Coronary artery (tissue), 2 donors: ENCODE data around the gene CLDN34.

ENCODE experiments used
- DNase-seq: peaks from one replicate; pipeline ENCODE4 v3.0.0-alpha.2; 2017; ENCODE audit warnings: low spot score
- H3K27ac ChIP-seq, 2 donors: fragments of 200-600 bp; sonication (generic); one replicate each; pipeline ENCODE4 v1.5.1; 2016 to 2019
- H3K4me3 ChIP-seq: fragments of 200-600 bp; sonication (generic); 2 replicates; pipeline ENCODE4 v1.5.1; 2016; ENCODE audit warnings: mild to moderate bottlenecking, moderate library complexity
- CTCF ChIP-seq: fragments of 200-600 bp; sonication (generic); IDR thresholded peaks from one replicate; pipeline ENCODE4 v1.5.1; 2019; ENCODE audit warnings: antibody characterized with exemption

Gene CLDN34

GRCh38 chrX:10006086-10006485 is 38.9 kb downstream of the CLDN34 start:
- DNase-seq, result no peak
- TF ChIP-seq CTCF, result no peak
- H3K4me3 ChIP-seq, result no peak overlapping the region
- no peak overlapping the region for H3K27ac ChIP-seq

- H3K27ac ChIP-seq, result no peak overlapping the region
- no peak for TF ChIP-seq CTCF
- DNase-seq, result no peak
- H3K4me3 ChIP-seq, result no peak overlapping the region
Measured at GRCh38 chrX:10006770-10007169, 39.6 kb downstream of the CLDN34 start.

DNA sequence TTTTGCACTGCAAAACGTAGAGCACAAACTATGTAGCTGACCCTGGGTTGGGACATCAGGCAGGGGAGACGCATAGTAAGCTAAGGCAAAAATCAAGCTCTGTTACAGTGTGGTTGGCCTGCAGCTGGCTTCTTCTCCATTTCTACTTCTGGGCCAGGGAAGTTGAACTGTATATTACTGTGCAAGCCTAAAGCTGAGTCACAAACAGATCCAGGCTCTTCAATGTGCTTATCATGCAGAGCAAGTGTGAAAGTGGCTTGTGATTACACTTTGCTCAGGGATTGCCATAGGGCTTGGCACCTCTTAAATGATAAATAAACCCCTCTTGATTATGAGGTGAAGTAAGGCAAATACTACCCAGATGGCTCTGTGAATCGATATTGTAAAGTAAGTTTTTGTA is 40.5 kb downstream of the CLDN34 start:
- TF ChIP-seq CTCF, result no peak
- Histone ChIP-seq H3K27ac (no peak overlapping the region), H3K4me3 (no peak overlapping the region)
- no peak for DNase-seq

GRCh38 chrX:10008483-10009056 is 41.4 kb downstream of the CLDN34 start:
- no peak overlapping the region for H3K4me3 ChIP-seq
- H3K27ac ChIP-seq, result no peak overlapping the region
- DNase-seq, result no peak
- no peak for TF ChIP-seq CTCF

DNA sequence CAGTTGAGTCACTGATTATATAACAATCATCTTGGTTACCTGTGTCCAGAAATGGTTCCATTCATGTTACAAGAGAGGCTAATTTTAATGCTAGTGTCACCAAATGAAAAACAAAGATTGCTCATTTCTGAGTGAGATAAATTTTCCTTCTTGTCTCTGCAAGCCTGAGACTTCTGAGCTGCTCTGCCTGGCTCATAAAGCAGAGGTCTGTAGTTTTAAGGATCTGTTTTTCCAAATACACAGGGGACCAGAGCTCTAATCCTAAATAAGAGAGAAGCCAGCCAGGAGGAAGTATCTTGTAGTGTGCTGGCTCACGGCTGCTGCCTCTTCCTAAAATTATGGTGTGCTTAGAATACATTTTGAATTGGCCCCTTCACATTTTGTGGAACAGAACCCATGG is 42.6 kb downstream of the CLDN34 start:
- TF ChIP-seq CTCF, result no peak
- Histone ChIP-seq H3K4me3 (no peak overlapping the region), H3K27ac (no peak overlapping the region)
- DNase-seq, result no peak

- no peak for TF ChIP-seq CTCF
- DNase-seq, result no peak
- H3K27ac ChIP-seq, result no peak overlapping the region
- no peak overlapping the region for H3K4me3 ChIP-seq
Measured at GRCh38 chrX:10010686-10011085, 43.5 kb downstream of the CLDN34 start.

- H3K4me3 ChIP-seq, result no peak overlapping the region
- DNase-seq, result no peak
- TF ChIP-seq CTCF, result no peak
- no peak overlapping the region for H3K27ac ChIP-seq
Measured at GRCh38 chrX:10011261-10011931, 44.2 kb downstream of the CLDN34 start.
